ENCODE data around the gene MMRN2. TPM values are rescaled to one million over a fixed set of nuclear protein-coding genes. Genes with fewer than 3 reads are reported as not detected.

The MMRN2 gene
- total RNA-seq, 1 experiment from 2014 or later: 8.3 TPM

- H3K27me3 ChIP-seq (ENCODE audit: insufficient read depth, low read length): no peaks in the 10 kb centered on the region
- ChIA-PET CTCF (interaction anchor here (0.8 kb wide), 1 partner anchor 24 kb away, joined by 3 read pairs; no protein-coding TSS in a partner anchor), RAD21 (ENCODE audit: low non-redundant PET in 1 of 2, low total read pairs in 2 of 2, uncharacterized antibody in 2 of 2, unreplicated experiment in 2 of 2) (no interaction called here), POLR2A (interaction anchor here (1.0 kb wide), 1 partner anchor 24 kb away, joined by 3 read pairs; no protein-coding TSS in a partner anchor)
- intact Hi-C loops (cut with micrococcal nuclease): no loop called here
- TF ChIP-seq ELF1 (IDR thresholded peaks at IDR 0.05; ENCODE audit: borderline replicate concordance, low read depth): no peak
- no peak for TF ChIP-seq YY1 (IDR thresholded peaks at IDR 0.05; ENCODE audit: extremely low read depth, insufficient replicate concordance, low read depth, low read length)
- TF ChIP-seq SIN3A (IDR thresholded peaks at IDR 0.05; ENCODE audit: low read depth): no peak
- TF ChIP-seq, protein P1, sequence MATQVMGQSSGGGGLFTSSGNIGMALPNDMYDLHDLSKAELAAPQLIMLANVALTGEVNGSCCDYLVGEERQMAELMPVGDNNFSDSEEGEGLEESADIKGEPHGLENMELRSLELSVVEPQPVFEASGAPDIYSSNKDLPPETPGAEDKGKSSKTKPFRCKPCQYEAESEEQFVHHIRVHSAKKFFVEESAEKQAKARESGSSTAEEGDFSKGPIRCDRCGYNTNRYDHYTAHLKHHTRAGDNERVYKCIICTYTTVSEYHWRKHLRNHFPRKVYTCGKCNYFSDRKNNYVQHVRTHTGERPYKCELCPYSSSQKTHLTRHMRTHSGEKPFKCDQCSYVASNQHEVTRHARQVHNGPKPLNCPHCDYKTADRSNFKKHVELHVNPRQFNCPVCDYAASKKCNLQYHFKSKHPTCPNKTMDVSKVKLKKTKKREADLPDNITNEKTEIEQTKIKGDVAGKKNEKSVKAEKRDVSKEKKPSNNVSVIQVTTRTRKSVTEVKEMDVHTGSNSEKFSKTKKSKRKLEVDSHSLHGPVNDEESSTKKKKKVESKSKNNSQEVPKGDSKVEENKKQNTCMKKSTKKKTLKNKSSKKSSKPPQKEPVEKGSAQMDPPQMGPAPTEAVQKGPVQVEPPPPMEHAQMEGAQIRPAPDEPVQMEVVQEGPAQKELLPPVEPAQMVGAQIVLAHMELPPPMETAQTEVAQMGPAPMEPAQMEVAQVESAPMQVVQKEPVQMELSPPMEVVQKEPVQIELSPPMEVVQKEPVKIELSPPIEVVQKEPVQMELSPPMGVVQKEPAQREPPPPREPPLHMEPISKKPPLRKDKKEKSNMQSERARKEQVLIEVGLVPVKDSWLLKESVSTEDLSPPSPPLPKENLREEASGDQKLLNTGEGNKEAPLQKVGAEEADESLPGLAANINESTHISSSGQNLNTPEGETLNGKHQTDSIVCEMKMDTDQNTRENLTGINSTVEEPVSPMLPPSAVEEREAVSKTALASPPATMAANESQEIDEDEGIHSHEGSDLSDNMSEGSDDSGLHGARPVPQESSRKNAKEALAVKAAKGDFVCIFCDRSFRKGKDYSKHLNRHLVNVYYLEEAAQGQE (IDR thresholded peaks at IDR 0.05; ENCODE audit: low read depth): no peak
- no peak for TF ChIP-seq EZH2 (IDR thresholded peaks at IDR 0.05)
- no peak for TF ChIP-seq ZNF274 (IDR thresholded peaks at IDR 0.05; ENCODE audit: low read depth, low read length)
- TF ChIP-seq MAX (IDR thresholded peaks at IDR 0.05): no peak
- no peak for TF ChIP-seq CEBPB (IDR thresholded peaks at IDR 0.05; ENCODE audit: low read depth)
- TF ChIP-seq ZFX (IDR thresholded peaks at IDR 0.05): no peak
- TF ChIP-seq JUND (IDR thresholded peaks at IDR 0.05): no peak
- no peak for TF ChIP-seq SP1 (IDR thresholded peaks at IDR 0.05; ENCODE audit: low read depth)
- no peak for TF ChIP-seq TCF7L2 (IDR thresholded peaks at IDR 0.05; ENCODE audit: borderline replicate concordance, extremely low read depth, insufficient read depth, insufficient read length)
- no peak for TF ChIP-seq RAD21 (IDR thresholded peaks at IDR 0.05; ENCODE audit: low read depth)
- TF ChIP-seq CTCF (IDR thresholded peaks at IDR 0.05 in 2 of 3, conservative IDR thresholded peaks at IDR 0.05 in 1 of 3; ENCODE audit: borderline replicate concordance in 1 of 3, insufficient read depth in 1 of 3, low read depth in 2 of 3, low read length in 2 of 3): no peak
- no peak for TF ChIP-seq CBX3 (IDR thresholded peaks at IDR 0.05; ENCODE audit: low read depth)
- TF ChIP-seq SRF (IDR thresholded peaks at IDR 0.05; ENCODE audit: low read depth): no peak
- no peak for TF ChIP-seq ZBTB33 (IDR thresholded peaks at IDR 0.05; ENCODE audit: extremely low read depth, insufficient replicate concordance, low read length)
- no peaks in the 10 kb centered on the region for H3K36me3 ChIP-seq (ENCODE audit: control insufficient read depth in 1 of 2, insufficient read depth in 2 of 2, low read length in 2 of 2)
- H3K9ac ChIP-seq (ENCODE audit: low read length): no peak overlapping the region
- no TSS peak for BruUV-seq (replicated peaks)
- H3K4me3 ChIP-seq (replicated peaks in 1 of 2; ENCODE audit: low read depth in 1 of 2, low read length in 2 of 2): no peak overlapping the region
- DNase-seq (ENCODE audit: low read depth, low spot score) (no peak), ATAC-seq (no peak)
- H3K4me1 ChIP-seq (ENCODE audit: control insufficient read depth in 1 of 2, insufficient read depth in 2 of 2, low read length in 2 of 2): peaks cover 0 to 27% of the 10 kb centered on the region in 2 experiments; a peak in 3 of 4 replicates
- no peaks in the 10 kb centered on the region for H4K20me1 ChIP-seq (ENCODE audit: insufficient read depth)
- no peaks in the 10 kb centered on the region for H3K79me2 ChIP-seq (ENCODE audit: insufficient read depth, low read length)
- no peak overlapping the region for H2AFZ ChIP-seq (ENCODE audit: low read depth, low read length, poor library complexity, severe bottlenecking)
- no peaks in the 10 kb centered on the region for H3K9me3 ChIP-seq (ENCODE audit: control insufficient read depth in 1 of 2, insufficient read depth in 1 of 2, low read depth in 1 of 2, low read length in 2 of 2)
- no peaks in the 10 kb centered on the region for H3K9me2 ChIP-seq (ENCODE audit: insufficient read depth)
- H3K4me2 ChIP-seq (ENCODE audit: low read length): no peak overlapping the region
- H3K27ac ChIP-seq (ENCODE audit: low read depth, low read length): no peak overlapping the region
These were observed 14.7 kb downstream of the MMRN2 start for GRCh38 chr10:86942441-86943315.
